Stimulated activated CD4-positive, alpha-beta T cell treated with anti-CD3 and anti-CD28 coated beads, Interleukin-12 subunit alpha, Interleukin-12 subunit beta, amount 100 ng/mL, for 24 hours (primary cell): ENCODE results near the gene TNFRSF19.

Experiments
- DNase-seq, 2 experiments: peaks; one replicate each; pipeline ENCODE4 v3.0.0-alpha.2; 2020; ENCODE audit warnings: low read depth in 2 of 2

Gene TNFRSF19

DNA sequence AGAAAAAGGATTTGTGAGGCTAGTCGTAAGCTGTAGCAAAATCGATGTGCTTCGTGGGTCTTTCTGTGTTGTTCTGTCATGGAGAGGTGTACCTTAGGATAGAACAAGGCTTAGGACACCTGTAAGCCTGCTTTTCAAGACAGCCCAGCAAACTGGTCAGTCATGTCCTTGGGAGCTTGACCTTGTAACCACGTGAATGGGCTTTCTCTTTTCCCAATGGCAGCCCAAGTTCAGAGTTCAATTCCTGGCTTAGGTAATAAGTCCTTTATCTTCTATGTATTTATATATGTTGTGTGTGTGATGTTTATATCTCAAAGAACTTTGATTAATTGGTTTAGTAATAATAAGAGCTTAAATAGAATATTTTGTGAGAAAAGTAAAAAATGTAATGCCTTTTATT is 112.9 kb downstream of the TNFRSF19 start:
- no peak for DNase-seq

DNA sequence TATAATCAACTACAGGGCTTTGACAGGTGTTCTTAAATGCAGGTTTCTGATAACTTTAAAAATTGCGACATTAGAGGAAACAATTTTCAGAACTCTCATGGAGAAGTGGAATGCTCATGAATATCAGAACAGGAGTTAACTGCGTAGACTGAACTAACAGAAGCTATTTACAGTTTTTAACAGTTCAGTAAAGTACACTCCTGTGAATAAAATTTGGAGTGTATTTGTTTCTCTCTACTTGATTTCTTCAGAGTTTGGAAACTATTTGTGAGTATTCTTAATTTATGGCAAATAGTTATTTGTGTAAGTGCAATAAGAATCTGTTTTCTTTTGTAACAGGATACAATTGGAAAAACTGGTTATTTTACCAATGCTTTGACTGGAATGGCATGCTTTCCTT is 114.4 kb downstream of the TNFRSF19 start:
- DNase-seq = no peak

DNA sequence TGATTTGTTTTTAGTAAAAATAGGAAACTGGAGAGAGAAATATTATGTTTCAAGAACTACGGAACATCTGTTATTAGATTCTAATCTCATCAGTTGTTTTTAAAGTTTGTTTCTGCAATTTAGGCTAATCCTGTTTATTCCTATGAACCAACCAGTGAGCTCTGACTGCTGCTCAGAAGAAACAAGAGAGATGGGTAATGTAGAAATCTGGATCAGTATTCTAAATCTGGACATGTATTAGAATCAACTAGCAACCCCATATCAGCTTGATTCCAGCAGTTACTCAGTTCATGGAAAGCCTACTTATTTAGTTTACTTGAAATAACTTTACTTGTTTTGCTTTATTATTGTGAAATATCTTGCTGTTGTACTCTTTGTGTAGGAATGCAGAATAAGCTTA is 115.2 kb downstream of the TNFRSF19 start:
- no peak for DNase-seq

DNA sequence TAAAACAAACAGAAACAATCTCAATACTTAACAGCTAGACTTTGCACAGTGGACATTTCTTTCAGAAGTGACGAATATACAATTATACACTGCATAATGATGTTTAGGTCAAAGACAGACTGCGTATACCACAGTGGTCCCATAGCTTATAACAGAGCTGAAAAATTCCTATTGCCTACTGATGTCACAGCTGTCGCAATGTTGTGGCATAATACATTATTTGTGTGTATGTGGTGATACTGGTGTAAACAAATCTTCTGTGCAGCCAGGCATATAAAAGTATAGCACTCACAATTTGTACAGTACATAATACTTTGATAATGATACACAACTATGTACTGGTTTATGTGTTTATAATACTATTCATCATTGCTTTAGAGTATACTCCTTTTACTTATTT is 116.7 kb downstream of the TNFRSF19 start:
- no peak for DNase-seq

DNA sequence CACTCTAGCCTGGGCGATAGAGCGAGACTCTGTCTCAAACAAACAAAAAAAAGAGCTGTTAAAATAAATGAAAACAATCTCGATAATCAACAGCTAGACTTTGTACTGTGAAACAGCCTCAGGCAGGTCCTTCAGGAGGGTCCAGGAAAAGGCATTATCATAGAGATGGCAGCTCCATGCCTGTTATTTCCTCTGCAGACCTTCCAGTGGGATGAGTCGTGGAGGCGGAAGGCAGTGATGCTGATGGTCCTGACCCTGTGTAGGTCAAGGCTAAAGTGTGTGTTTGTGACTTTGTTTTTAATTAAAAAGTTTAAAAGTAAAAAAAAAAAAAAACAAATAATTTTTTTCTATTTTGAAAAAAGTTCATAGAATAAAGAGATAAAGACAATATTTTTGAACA is 117.4 kb downstream of the TNFRSF19 start:
- DNase-seq = no peak

DNA sequence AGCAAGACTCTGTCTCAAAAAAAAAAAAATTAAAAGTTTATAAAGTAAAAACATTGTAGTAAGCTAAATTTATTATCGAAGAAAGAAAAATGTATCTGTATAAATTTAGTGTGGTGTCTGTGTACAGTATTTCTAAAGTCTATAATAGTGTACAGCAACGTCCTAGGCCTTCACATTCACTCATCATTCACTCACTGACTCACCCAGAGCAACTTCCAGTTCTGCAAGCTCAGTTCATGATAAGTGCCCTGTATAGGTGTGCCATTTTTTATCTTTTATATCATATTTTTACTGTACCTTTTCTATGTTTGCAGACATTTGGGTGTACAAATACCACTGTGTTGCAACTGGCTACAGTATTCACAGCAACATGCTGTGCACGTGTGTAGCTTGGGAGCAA is 118.1 kb downstream of the TNFRSF19 start:
- DNase-seq = no peak

DNA sequence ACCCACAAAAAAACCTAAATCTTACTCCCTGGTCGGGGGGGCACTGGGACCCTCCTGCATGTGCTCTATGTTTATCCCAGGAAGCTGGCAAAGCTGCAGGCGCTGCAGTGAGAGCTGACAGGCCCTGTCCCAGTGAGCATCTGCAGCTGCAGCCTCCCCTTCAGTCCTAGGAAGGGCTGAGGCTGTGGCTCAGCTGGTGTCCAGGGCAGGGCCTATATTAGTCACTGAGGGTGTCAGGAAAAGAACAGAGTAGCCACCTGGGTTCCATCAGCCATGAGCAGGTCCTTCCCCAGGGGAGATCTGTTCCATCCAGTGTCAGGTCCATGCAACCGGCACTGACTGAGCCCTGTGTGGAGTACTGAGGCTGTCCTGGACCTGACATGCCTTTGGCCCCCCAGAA is 120.5 kb downstream of the TNFRSF19 start:
- no peak for DNase-seq

DNA sequence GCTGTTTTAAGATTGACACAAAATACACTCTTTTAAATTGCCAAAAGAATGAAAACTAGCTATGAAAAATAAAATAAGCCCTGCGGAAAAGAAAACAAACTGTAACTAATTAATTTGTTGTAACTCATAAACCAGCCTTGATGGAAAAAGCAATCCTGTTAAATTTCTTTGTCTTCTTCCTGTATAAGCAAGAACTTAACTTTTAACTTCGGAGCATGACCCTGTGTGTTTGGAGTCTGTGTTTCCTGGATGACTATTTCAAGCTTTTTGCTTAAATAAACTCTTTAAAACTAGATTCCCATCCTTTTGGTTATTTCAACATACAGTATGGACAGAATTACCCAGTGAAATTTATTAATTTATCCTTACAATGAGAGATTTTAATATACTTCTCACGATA is 122.6 kb downstream of the TNFRSF19 start:
- no peak for DNase-seq

DNA sequence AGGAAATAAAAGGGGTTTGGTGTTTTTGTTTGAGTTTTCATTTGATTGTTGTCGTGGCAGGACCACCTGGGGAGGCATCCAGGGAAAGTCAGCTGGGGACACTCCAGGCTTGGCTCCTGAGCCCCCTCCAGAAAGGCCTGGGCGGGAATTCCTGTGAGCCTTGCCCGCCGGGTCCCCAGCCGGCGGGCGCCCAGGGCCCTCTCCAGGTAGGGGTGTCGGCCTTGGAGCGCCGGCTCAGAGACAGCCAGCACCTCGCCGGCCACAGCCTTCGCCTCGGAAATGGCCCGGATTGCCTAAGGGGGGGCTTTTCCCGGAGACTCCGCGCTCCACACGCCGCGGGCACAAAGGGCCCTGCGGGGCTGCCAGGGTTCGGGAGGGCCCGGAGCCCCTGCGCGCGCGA is 125.0 kb downstream of the TNFRSF19 start:
- DNase-seq = no peak

DNA sequence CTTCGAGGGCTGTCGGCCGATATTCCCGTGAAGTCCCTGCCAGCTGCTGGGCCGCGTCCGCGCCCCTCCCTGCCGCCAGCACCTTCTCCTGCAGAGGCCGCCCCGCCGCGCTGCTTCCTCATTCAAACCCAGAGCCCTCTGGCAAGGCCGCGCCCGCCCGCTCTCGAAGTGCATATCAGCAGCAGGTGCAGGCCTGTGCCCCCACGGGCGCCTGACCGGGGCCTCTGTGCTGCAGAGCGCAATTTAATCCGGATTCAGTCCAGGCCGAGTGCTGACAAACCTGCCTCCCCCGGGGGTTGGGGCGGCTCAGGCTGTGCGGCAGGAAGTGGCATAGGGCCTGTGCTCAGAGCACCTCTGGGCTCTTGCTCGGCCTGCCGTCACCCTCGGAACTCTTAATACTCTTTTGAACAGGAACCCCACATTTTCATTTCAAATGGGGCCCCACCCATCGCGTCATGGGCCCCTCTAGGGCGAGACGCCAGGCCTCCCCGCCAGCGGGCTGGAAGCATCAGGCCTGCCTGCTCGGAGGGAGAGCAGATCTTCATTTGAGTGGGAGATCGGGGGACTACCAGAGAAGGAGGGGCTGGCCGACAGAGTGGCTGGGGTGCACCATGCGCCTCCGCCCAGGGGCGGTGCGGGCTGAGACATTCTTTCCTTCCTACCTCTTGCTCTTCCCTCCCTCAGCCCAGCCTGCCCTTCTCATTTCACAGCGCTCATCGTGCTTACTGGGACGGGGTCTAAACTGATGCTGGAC is 125.7 kb downstream of the TNFRSF19 start:
- DNase-seq = peak; percentile 29 to 34

DNA sequence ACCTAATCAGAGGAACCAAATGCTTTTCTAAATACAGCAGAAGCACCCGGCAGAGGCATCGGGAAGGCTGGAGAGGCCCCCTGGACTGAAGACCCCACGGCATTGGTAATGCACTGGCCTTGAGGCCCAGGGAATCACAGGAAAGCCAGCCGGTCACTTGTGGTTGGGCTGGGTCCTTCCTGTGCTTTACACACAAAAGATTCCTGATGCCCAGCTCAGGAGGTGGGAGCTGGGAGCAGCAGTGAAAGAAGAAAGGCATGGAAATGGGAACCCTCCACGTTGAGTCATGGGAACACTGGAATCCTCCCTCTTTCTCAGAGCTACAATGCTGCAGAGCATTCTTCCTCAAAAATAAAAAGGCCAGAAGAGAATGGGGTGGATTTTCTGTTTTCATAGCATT is 126.4 kb downstream of the TNFRSF19 start:
- no peak for DNase-seq

DNA sequence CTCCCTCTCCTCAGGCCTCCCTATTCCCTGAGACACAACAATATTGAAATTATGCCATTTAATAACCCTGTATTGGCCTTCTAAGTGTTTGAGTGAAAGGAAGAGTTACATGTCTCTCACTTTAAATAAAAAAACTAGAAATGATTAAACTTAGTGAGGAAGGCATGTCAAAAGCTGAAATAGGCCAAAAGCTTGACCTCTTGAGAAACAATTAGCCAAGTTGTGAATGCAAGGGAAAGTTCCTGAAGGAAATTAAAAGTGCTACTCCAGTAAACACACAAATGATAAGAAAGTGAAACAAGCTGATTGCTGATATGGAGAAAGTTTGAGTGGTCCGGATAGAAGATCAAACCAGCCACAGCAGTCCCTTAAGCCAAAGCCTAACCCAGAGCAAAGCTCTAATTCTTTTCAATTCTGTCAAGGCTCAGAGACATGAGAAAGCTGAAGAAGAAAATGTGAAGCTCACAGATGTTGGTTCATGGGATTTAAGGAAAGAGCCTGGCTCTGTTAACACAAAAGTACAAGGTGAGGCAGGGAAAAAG is 127.6 kb downstream of the TNFRSF19 start:
- DNase-seq = no peak

DNA sequence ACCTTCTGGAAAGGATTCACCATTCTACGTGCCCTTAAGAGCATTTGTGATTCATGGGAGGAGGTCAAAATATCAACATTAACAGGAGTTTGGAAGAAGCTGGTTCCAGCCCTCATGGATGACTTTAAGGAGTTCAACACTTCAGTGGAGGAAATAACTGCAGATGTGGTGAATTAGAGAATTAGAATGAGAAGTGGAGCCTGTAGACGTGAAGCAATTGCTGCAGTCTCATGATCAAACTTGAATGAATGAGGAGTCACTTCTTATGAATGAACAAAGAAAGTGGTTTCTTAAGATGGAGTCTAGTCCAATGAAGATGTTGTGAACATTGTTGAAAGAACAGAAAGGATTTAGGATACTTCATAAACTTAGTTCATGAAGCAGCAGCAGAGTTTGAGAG is 129.1 kb downstream of the TNFRSF19 start:
- DNase-seq = no peak

DNA sequence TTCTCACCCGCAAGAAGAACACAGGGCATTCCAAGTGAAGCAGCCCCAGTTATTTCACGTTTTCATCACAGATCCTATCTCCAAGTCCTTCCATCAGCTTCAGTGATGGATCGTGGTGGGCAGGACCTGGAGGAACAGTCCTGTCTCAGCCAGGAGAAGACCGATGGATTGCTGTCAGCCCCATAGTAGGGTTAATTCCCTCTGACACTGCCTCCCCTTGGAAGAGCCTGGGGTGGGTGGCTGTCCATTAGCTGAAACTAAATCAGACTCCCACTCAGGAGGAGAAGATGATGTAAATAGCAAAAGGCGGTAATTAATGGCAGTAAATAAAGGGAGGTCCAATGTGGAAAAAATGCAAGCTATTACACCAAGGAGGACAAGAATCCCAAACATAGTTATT is 131.0 kb downstream of the TNFRSF19 start:
- DNase-seq = no peak

DNA sequence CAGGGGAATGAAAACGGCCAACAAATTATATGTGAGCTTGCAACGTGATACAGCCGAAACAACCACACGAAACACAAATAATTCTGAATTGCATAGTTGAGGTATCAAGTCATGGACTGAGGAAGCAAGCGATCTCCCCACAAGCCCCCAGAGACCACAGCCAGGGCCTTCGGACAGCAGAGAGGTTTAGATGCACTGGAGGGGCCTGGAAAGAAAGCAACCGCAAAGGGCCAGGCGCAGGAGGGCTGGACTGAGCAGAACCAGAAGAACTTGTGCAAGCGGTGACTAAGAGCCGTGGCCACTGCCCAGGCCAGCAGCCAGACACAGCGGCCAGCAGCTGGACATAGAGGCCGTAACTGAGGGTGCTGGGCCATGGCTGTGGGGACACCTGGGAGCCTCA is 131.4 kb downstream of the TNFRSF19 start:
- DNase-seq = no peak

DNA sequence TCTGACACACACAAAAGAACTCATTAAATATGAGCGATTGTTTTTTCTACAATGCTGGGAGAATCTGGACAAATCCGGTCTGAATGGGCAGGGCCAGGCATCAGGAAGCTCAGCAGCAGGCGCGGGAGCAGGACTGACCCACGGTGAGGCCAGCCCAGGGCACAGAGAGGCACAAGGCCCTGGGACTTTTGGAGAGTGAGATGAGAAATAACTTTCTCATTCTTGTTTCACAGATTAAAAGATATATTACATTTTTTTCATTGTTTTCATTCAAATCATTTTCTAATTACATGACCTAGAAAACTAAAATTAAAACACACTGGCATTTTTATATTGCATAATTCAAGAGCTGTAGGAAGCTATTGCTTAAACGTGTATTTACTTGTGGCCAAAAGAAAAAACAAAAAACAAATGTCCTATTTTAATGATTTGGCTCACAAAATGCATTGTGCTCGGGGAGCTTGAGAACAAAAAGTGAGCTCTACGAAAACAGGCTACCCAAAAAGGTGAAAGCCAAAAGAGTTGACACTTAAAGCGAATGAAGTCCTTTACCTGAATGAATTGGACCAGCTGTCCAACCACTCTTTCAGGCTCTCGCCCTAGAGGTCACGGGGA is 133.1 kb downstream of the TNFRSF19 start:
- no peak for DNase-seq

DNA sequence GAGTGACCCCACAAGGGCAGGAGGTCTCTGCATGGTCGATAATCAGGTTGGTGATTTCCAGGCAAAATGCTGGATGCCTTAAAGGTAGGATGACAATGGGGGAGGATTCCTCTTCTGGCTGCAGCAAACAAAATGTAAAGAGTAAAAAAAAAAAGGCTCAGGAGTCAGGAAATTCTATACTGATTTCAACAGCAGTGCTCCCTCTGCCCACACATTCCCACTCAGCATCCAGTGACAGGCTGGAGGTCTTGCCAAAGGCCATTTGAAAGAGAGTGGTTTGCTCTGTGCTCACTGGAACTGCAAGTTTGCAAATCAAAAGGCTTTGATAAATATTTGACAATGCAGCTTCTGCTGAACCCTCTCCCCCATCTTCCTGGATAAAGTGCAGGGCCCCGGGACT is 135.4 kb downstream of the TNFRSF19 start:
- DNase-seq = no peak

DNA sequence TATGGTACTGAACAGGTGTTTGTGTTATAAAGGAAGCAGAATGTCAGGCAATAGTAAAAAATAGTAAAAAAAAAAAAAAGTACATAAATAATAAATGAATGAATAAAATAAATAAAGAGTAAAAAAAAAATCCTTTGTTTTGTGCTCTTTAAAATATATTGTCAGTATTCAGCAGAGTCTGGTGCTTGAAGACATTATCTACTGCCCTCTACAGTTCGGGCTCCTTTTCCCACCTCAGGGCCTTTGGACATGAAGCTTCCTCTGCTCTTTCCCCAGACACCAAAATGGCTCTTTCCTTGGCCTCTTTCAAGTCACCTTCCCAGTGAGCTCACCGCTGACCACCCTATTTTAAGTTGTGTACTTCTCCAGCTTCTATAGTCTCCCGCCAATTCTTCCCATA is 137.5 kb downstream of the TNFRSF19 start:
- no peak for DNase-seq

DNA sequence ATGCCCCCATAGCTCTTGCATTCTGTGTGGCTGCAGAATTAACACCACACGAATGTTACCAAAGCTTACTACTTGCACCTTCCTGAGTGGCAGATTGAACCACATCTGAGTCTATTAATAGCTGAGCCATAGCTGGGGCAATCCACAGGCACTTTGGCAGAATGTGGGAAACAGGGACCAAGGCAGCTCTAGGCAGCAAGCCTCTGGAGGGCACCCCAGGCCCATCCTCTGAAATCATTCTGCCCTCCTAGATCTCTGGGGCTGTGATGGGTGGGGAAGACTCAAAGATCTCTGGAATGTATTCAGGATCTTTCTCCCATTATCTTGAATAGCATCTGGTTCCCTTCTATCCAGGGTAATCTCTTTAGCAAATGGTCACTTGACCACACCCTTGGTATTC is 139.3 kb downstream of the TNFRSF19 start:
- DNase-seq = no peak

DNA sequence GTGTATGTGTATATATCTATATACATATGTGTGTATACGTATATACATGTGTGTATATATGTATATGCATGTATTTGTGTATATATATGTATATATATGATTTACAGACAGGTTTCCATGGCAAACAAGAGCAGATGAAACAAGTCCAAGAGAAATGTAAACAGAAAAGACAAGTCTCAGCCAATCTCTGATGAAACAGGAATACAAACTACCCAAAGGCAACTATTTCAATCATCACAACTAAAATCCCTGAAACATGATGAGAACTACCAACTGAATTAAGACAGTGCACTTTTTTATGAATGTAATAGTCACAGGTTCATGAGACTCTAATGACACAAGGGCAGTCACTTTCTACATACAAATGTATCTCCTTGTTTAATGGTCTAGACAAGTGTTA is 140.2 kb downstream of the TNFRSF19 start:
- no peak for DNase-seq

DNA sequence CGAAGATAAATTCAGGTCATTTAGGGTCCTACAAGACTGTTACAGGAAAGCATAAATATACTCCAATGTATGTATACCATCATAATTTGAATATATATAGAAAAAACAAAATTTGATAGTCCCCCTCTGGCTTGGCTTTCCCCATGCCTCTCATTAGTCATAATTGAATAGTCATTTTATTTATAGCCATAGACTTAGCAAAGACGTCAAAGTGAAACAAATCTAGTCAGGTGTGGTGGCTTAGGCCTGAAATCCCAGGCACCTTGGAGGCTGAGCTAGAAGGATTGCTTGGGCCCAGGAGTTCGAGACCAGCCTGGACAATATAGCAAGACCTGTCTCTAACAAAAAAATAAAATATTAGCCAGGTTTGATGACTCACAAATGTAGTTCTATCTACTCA is 141.1 kb downstream of the TNFRSF19 start:
- no peak for DNase-seq

DNA sequence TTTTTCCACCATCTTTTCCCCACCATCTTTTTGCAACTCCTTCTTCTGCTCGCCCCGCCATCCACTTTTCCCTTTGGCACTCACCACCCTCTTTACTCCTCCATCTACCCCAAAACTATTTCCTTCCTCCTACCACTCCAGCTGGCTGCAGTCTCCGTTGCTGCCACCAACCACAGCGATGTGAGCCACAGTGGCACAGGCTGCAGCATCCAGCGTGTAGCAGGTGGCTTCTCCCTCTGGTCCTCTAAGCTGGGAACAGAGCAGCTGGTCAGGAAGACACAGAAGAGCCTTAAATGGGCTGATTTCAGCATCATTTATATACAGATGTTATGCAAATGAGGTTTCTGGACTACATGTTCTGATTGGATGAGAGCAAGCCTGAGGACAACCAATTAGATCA is 144.5 kb downstream of the TNFRSF19 start:
- DNase-seq = no peak

DNA sequence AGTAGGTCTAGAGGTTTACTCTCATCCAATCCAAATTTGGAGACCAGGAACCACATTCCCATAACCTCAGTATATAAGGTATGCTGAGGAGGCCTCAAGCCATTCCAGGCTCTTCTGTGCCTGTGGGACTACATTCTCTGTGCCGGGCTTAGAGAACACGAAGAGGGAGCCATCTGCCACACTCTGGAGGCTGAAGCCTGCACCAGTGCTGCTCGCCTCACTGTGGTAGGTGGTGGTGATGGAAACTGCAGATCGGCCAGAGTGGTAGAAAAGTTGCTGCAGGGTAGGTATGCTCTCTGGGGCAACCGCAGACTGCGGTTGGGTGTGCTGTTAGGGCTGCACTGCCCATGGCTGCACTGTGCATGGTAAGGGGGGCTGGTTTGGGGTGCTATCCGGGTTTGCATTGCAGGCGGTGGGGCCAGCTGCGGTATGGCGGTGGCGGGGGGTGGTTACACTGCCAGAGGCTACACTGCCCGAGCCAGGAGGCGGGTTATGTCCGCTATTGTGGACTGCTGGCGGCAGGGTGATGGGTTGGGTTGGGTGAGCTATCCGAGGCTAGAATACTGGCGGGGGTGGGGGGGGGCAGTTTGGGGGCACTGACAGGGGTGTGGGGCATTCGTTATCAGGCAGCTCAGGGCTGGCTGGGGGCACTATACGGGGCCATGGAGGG is 145.0 kb downstream of the TNFRSF19 start:
- no peak for DNase-seq
